Uterus (tissue), 4 donors: ENCODE data around the gene FERMT3. TPM values are rescaled to one million over a fixed set of nuclear protein-coding genes. Genes with fewer than 3 reads are reported as not detected.
A peak's percentile ranks its signal among the peaks of the same experiment; 100 is the strongest.
"Not testable (repeated sequence)": the region's sequence is repeated elsewhere in the genome, so short reads cannot be mapped to it uniquely, and the experiment has no call there.

Source experiments
- DNase-seq, 2 donors: peaks; one replicate each; pipeline ENCODE4 v3.0.0-alpha.2; 2019 to 2020
- H3K27ac ChIP-seq, 2 donors: fragments of 200-600 bp; sonication (generic); 1 replicate in 1 of 2; 2 replicates in 1 of 2; pipeline ENCODE4 v1.5.1; 2016 to 2018
- H3K27me3 ChIP-seq, 2 donors: fragments of 200-600 bp; sonication (generic); one replicate each; pipeline ENCODE4 v1.5.1; 2018 to 2019; ENCODE audit warnings: control low read depth in 1 of 2
- H3K36me3 ChIP-seq, 2 donors: fragments of 200-600 bp; sonication (generic); one replicate each; pipeline ENCODE4 v1.5.1; 2019; ENCODE audit warnings: control low read depth in 1 of 2
- H3K4me1 ChIP-seq, 2 donors: fragments of 200-600 bp; sonication (generic); one replicate each; pipeline ENCODE4 v1.5.1; 2018 to 2019; ENCODE audit warnings: control low read depth in 1 of 2
- H3K4me3 ChIP-seq, 2 donors: fragments of 200-600 bp; sonication (generic); 1 replicate in 1 of 2; 2 replicates in 1 of 2; pipeline ENCODE4 v1.5.1; 2018 to 2019; ENCODE audit warnings: mild to moderate bottlenecking in 1 of 2
- H3K9me3 ChIP-seq, 2 donors: fragments of 200-600 bp; sonication (generic); one replicate each; pipeline ENCODE4 v1.5.1; 2019; ENCODE audit warnings: control low read depth in 1 of 2
- POLR2A ChIP-seq, 2 donors: fragments of 450-650 bp; IDR thresholded peaks; one replicate each; pipeline ENCODE4 v1.6.1; 2016; ENCODE audit warnings: antibody characterized with exemption in 2 of 2, mild to moderate bottlenecking in 1 of 2, moderate library complexity in 1 of 2
- intact Hi-C: fragments of 100-400 bp; cut with DNase I; formaldehyde crosslinking; loops from one replicate; pipeline ENCODE4 v1.15.1; 2023; ENCODE audit warnings: low total_unique reads
- total RNA-seq, 4 donors: library from RNA; depleted of rRNA in 3 of 4; stranded (reverse); fragments of >200 nt in 3 of 4; gene quantifications; one replicate each; pipeline versions ENCODE4 v1.1.0 to v1.2.4, GENCODE V29; 2014 to 2023
- TF ChIP-seq, protein P1 (sequence below), 4 experiments: fragments of 200-600 bp in 2 of 4; fragments of 450-650 bp in 2 of 4; sonication (generic) in 2 of 4; IDR thresholded peaks; one replicate each; pipeline ENCODE4 v1.5.1; 2016 to 2019; ENCODE audit warnings: antibody characterized with exemption in 4 of 4, mild to moderate bottlenecking in 2 of 4, moderate library complexity in 1 of 4
- donor health status: DM: yes; HTN: yes; CAD: no.

Gene FERMT3
- total RNA-seq, 4 donors from 2014 or later, result 3.1 to 50.3 (median 9.3) TPM

- no peak for DNase-seq
- no peak overlapping the region for H3K4me3 ChIP-seq
- no peaks in the 10 kb centered on the region for H3K36me3 ChIP-seq
- H3K27ac ChIP-seq, result no peak overlapping the region
- no peaks in the 10 kb centered on the region for H3K9me3 ChIP-seq
- no peaks in the 10 kb centered on the region for H3K27me3 ChIP-seq
- no peak for TF ChIP-seq POLR2A (IDR thresholded peaks at IDR 0.05)
- TF ChIP-seq, protein P1, sequence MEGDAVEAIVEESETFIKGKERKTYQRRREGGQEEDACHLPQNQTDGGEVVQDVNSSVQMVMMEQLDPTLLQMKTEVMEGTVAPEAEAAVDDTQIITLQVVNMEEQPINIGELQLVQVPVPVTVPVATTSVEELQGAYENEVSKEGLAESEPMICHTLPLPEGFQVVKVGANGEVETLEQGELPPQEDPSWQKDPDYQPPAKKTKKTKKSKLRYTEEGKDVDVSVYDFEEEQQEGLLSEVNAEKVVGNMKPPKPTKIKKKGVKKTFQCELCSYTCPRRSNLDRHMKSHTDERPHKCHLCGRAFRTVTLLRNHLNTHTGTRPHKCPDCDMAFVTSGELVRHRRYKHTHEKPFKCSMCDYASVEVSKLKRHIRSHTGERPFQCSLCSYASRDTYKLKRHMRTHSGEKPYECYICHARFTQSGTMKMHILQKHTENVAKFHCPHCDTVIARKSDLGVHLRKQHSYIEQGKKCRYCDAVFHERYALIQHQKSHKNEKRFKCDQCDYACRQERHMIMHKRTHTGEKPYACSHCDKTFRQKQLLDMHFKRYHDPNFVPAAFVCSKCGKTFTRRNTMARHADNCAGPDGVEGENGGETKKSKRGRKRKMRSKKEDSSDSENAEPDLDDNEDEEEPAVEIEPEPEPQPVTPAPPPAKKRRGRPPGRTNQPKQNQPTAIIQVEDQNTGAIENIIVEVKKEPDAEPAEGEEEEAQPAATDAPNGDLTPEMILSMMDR (IDR thresholded peaks at IDR 0.05), result no peak
- intact Hi-C loops, result no loop called here
- H3K4me1 ChIP-seq, result peaks cover 0 to 14% of the 10 kb centered on the region in 2 donors
Observed at GRCh38 chr11:64243236-64243854, 36.8 kb downstream of the FERMT3 start.

DNA sequence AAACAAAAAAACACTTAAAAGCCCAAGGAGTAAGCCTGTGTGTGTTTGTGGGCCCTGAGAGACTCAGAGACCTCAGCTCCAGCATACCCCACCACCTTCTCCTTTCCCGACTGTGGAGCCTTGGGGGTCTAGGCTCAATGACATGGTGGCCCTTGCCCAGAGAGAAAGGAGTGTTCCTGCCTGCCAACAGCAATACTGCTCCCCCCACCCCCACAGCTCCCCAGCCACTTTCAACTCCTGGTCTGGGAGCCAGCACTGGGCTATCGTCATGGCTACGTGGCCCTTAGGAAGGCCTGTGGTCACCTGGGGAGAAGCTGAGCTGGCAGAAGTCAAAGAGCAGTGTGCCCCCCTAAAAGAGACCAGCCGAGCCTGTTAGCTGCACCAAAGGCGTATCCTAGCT is 37.6 kb downstream of the FERMT3 start:
- Histone ChIP-seq H3K4me3 (no peak overlapping the region), H3K27ac (no peak overlapping the region), H3K36me3 (no peaks in the 10 kb centered on the region), H3K4me1 (peaks cover 0 to 14% of the 10 kb centered on the region in 2 donors), H3K27me3 (no peaks in the 10 kb centered on the region), H3K9me3 (no peaks in the 10 kb centered on the region)
- no peak for TF ChIP-seq POLR2A (IDR thresholded peaks at IDR 0.05)
- TF ChIP-seq, protein P1 (IDR thresholded peaks at IDR 0.05), result no peak
- DNase-seq, result no peak
- intact Hi-C loops, result no loop called here

DNA sequence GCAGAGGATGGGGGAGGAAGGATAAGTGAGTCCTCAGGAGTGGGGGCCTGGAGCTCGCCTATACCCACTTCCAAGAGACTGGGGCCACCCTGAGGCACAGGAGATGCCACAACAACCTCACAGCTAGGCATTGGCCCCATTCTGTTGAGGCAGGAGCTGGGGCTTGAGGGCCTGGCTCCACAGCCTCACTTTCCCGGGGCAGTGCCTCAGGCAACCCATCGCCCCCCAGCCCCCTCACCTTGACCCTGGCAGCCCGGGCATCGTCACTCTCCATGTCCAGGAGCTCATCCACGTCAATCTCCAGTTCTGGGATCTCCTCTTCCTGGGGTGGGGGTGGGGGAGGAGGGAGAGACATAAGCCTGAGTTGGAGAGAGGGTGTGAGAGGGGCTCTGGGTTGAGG is 38.4 kb downstream of the FERMT3 start:
- Histone ChIP-seq H3K27ac (peak overlapping the region; percentile 79 to 80), H3K4me1 (peaks cover 0 to 14% of the 10 kb centered on the region in 2 donors), H3K9me3 (no peaks in the 10 kb centered on the region), H3K27me3 (no peaks in the 10 kb centered on the region), H3K4me3 (peak overlapping the region in 1 of 2 donors; percentile 60), H3K36me3 (no peaks in the 10 kb centered on the region)
- intact Hi-C loops, result no loop called here
- TF ChIP-seq POLR2A (IDR thresholded peaks at IDR 0.05), result no peak
- TF ChIP-seq, protein P1 (IDR thresholded peaks at IDR 0.05), result no peak
- no peak for DNase-seq

DNA sequence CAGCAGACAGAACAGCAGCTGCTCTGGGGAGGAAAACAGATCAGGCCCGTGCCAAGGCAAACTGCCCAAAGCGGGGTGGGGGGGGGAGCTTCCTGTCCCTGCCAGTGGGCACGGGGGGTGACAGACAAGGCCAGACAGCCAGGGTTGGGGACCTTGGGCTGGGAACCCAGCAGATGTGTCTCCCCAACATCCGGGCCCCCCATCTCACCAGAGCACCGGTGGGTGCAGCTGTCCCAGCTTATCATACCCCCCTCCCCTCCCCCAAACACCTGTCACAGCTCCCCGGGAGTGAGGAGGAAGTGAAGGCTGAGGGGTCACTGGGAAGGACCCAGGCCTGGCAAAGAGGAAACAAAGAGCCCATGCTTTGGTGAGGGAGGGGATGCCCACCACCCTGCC is 38.9 kb downstream of the FERMT3 start:
- Histone ChIP-seq H3K27ac (peak overlapping the region; percentile 79 to 80), H3K27me3 (no peaks in the 10 kb centered on the region), H3K36me3 (no peaks in the 10 kb centered on the region), H3K9me3 (no peaks in the 10 kb centered on the region), H3K4me3 (peak overlapping the region; percentile 52 to 60), H3K4me1 (peaks cover 0 to 14% of the 10 kb centered on the region in 2 donors)
- DNase-seq, result peak in 1 of 2 donors; percentile 60
- intact Hi-C loops, result no loop called here
- TF ChIP-seq, protein P1 (IDR thresholded peaks at IDR 0.05), result no peak

- Histone ChIP-seq H3K27ac (peak overlapping the region; percentile 79 to 80), H3K4me1 (peaks cover 0 to 17% of the 10 kb centered on the region in 2 donors), H3K9me3 (no peaks in the 10 kb centered on the region), H3K27me3 (no peaks in the 10 kb centered on the region), H3K4me3 (peak overlapping the region; percentile 52 to 60), H3K36me3 (no peaks in the 10 kb centered on the region)
- DNase-seq, result peak; percentile 73 to 75
- intact Hi-C loops, result no loop called here
- TF ChIP-seq POLR2A (IDR thresholded peaks at IDR 0.05), result no peak
- TF ChIP-seq, protein P1 (IDR thresholded peaks at IDR 0.05), result no peak
Observed at GRCh38 chr11:64245797-64246620, 39.5 kb downstream of the FERMT3 start.

GRCh38 chr11:64246621-64246870 is 40.0 kb downstream of the FERMT3 start:
- H3K27me3 ChIP-seq, H3K36me3 ChIP-seq, H3K9me3 ChIP-seq, intact Hi-C loops, DNase-seq: not testable (repeated sequence)
- Histone ChIP-seq H3K4me1 (peaks cover 0 to 18% of the 10 kb centered on the region in 2 donors), H3K4me3 (peak overlapping the region; percentile 52 to 60), H3K27ac (peak overlapping the region; percentile 79 to 80)
